Prostate gland (tissue), 2 donors: ENCODE data around the gene SLC25A29. TPM values are rescaled to one million over a fixed set of nuclear protein-coding genes. Genes with fewer than 3 reads are reported as not detected.
"Not testable (repeated sequence)": the region's sequence is repeated elsewhere in the genome, so short reads cannot be mapped to it uniquely, and the experiment has no call there.

Experiments used
- DNase-seq: peaks from one replicate; pipeline ENCODE4 v3.0.0-alpha.2; 2019; ENCODE audit warnings: low spot score
- H3K27ac ChIP-seq, 2 donors: fragments of 200-600 bp; sonication (generic); 2 replicates each; pipeline ENCODE4 v1.5.1; 2017 to 2019
- H3K27me3 ChIP-seq: fragments of 200-600 bp; sonication (generic); replicated peaks from 2 replicates; pipeline ENCODE4 v1.5.1; 2019; ENCODE audit not compliant: insufficient read depth
- H3K36me3 ChIP-seq, 2 donors: fragments of 200-600 bp; sonication (generic); 1 replicate in 1 of 2; 2 replicates in 1 of 2; pipeline versions ENCODE4 v1.5.1 to v1.8.1; 2017 to 2019
- H3K4me1 ChIP-seq: fragments of 200-600 bp; sonication (generic); replicated peaks from 2 replicates; pipeline ENCODE4 v1.5.1; 2019
- H3K4me3 ChIP-seq, 2 donors: fragments of 200-600 bp; sonication (generic); 2 replicates each; pipeline ENCODE4 v1.5.1; 2017 to 2019
- H3K9me3 ChIP-seq: fragments of 200-600 bp; sonication (generic); 2 replicates; pipeline ENCODE4 v1.5.1; 2017
- POLR2A ChIP-seq: fragments of 450-650 bp; IDR thresholded peaks from one replicate; pipeline ENCODE4 v1.6.1; 2016; ENCODE audit warnings: antibody characterized with exemption, mild to moderate bottlenecking
- POLR2AphosphoS5 ChIP-seq: sonication (generic); formaldehyde crosslinking; IDR thresholded peaks from one replicate; pipeline ENCODE4 v1.6.1; 2017; ENCODE audit warnings: antibody characterized with exemption
- WGBS: methylation state at CpG from one replicate; pipeline ENCODE4 v1.1.5; 2018; 5-methylcytosine and 5-hydroxymethylcytosine counted together
- intact Hi-C: fragments of 100-400 bp; cut with DNase I; formaldehyde crosslinking; loops from one replicate; pipeline ENCODE4 v1.14.2; 2022
- total RNA-seq, 2 donors: library from RNA; depleted of rRNA; stranded (reverse); fragments of >200 nt; gene quantifications; one replicate each; pipeline ENCODE4 v1.1.0, GENCODE V29; 2016
- TF ChIP-seq, protein P1 (sequence below), 4 experiments: fragments of 200-600 bp in 2 of 4; fragments of 450-650 bp in 2 of 4; sonication (generic) in 2 of 4; IDR thresholded peaks; 1 replicate in 3 of 4; 2 replicates in 1 of 4; pipeline ENCODE4 v1.5.1; 2016 to 2019; ENCODE audit warnings: antibody characterized with exemption in 4 of 4, mild to moderate bottlenecking in 2 of 4, moderate library complexity in 2 of 4

Gene SLC25A29
- total RNA-seq, 2 donors from 2014 or later: 147 to 169 TPM

DNA sequence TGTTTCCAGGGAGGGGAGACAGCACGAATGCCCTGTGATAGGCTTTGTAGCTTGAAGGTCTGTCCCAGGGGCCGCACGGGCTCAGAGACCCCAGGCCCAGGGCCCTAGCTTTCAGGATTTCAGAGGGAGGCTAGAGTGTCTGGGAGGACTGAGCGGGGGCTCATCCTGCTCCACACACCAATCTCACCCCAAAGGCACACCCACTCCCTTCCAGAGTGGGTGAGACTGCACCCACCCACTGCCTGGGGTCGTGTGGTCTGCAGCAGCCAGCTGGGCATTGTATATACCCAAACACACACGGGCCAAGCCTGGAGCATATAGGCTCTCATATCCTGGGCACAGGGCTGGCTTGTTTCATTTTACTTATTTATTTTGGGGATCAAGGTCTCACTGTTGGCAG lies 11.1 kb upstream of the SLC25A29 start:
- Histone ChIP-seq H3K4me3 (no peak overlapping the region), H3K9me3 (no peaks in the 10 kb centered on the region), H3K4me1 (no peaks in the 10 kb centered on the region), H3K27ac (no peak overlapping the region), H3K27me3 (no peaks in the 10 kb centered on the region), H3K36me3 (no peaks in the 10 kb centered on the region)
- intact Hi-C loops: no loop called here
- 77% methylated on average over 5 of the region's 6 CpGs for WGBS
- DNase-seq: no peak
- no peak for TF ChIP-seq POLR2AphosphoS5
- TF ChIP-seq, protein P1, sequence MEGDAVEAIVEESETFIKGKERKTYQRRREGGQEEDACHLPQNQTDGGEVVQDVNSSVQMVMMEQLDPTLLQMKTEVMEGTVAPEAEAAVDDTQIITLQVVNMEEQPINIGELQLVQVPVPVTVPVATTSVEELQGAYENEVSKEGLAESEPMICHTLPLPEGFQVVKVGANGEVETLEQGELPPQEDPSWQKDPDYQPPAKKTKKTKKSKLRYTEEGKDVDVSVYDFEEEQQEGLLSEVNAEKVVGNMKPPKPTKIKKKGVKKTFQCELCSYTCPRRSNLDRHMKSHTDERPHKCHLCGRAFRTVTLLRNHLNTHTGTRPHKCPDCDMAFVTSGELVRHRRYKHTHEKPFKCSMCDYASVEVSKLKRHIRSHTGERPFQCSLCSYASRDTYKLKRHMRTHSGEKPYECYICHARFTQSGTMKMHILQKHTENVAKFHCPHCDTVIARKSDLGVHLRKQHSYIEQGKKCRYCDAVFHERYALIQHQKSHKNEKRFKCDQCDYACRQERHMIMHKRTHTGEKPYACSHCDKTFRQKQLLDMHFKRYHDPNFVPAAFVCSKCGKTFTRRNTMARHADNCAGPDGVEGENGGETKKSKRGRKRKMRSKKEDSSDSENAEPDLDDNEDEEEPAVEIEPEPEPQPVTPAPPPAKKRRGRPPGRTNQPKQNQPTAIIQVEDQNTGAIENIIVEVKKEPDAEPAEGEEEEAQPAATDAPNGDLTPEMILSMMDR (IDR thresholded peaks at IDR 0.05): no peak
- TF ChIP-seq POLR2A: no peak

DNA sequence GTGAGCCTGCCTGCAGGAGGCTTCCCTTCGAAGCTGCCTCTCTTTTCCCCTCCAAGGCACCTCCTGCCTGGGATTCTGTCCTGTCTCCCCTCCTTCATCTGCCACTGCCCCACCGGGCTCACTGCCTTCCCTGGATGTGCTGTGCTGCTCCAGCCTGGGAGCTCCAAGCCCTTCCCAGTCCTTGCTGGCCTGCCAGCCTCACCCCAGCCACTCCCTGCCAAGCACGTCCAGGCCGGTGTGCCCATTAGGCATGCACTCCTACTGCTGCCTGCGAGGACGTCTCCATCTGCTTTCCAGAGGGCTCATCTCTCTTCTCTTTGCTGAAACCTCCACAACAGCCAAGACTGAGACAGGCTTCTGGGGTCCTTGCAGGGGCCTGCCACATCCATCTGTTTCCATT lies 8.5 kb upstream of the SLC25A29 start:
- Histone ChIP-seq H3K27ac (no peak overlapping the region), H3K4me3 (no peak overlapping the region), H3K4me1 (no peaks in the 10 kb centered on the region), H3K9me3 (no peaks in the 10 kb centered on the region), H3K27me3 (no peaks in the 10 kb centered on the region), H3K36me3 (no peaks in the 10 kb centered on the region)
- WGBS: 83% methylated on average over 6 of the region's 6 CpGs
- TF ChIP-seq, protein P1 (IDR thresholded peaks at IDR 0.05): no peak
- TF ChIP-seq POLR2A (no peak), POLR2AphosphoS5 (no peak)
- no peak for DNase-seq
- intact Hi-C loops: no loop called here

DNA sequence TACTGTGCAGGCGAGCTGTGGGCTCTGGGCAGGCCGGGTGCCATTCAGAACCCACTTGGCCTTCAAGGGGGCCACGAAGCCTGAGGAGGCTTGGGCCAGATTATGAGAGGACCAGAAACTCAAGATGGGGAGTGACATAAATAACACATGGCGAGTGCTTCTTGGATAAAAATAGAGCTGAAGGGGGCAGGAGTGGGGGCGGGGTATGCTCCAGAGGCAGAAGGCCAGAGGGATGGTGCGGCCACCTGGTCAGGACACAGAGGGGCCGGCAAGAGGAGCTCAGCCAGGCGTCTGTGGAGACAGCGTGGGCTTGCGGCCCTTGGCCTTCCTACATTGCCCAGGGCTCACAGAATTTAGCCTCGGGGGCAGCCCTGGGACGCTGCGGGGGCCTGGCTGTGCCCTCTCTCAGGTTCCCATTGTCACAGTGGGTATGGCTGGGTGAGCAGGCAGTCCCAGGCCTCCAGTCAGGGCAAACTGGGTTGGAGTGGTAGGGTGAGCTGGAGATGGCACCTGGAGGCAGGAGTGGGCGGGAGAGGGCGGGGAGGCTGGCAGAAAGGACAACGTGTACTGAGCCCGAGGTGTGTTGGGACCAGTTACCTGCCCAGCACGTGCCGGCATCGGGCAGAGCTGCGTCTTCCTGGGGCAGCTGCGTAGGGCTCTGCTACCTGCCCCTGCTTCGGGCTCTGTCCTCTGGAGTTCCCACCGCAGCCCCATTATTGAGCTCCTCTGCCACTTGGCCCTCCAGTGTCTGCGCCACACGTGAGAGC lies 7.4 kb upstream of the SLC25A29 start:
- Histone ChIP-seq H3K27me3 (no peaks in the 10 kb centered on the region), H3K27ac (no peak overlapping the region), H3K36me3 (no peaks in the 10 kb centered on the region), H3K9me3 (no peaks in the 10 kb centered on the region), H3K4me1 (no peaks in the 10 kb centered on the region), H3K4me3 (no peak overlapping the region)
- 72% methylated on average over 26 of the region's 26 CpGs for WGBS
- DNase-seq: peak; percentile 63
- intact Hi-C loops: no loop called here
- no peak for TF ChIP-seq POLR2A
- peak; percentile 10 for TF ChIP-seq POLR2AphosphoS5

DNA sequence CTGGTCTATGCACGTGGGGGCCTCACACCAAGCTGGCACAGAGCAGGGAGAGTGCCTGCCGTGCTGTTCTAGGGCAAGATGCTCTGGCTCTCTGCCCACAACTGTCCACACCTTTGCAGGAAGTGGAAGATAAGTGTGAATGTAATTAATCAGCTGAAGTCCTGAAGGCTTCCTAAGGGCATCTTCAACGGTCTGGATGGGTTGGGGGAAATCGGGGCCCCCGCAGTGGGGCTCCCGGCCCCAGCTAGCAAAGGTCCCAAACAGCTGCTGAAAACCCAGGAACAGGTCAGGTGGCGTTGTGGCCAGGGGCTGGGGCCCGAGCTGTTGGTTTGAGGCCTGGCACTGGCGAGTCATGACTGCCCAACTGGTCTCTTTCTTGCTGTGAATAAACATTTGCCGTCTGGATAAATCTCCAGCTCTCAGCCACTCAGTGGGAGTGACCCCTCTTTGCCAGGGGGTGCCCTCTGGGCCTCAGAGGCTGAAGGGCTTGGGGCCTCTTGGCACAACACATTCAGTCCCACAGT lies 6.7 kb upstream of the SLC25A29 start:
- 50% methylated on average over 10 of the region's 10 CpGs for WGBS
- no peak overlapping the region for H3K4me3 ChIP-seq
- intact Hi-C loops: no loop called here
- no peaks in the 10 kb centered on the region for H3K4me1 ChIP-seq
- DNase-seq: no peak
- H3K27ac ChIP-seq: no peak overlapping the region
- TF ChIP-seq POLR2AphosphoS5 (no peak), POLR2A (no peak)
- TF ChIP-seq, protein P1 (IDR thresholded peaks at IDR 0.05): no peak
- H3K36me3 ChIP-seq: no peaks in the 10 kb centered on the region
- no peaks in the 10 kb centered on the region for H3K27me3 ChIP-seq
- H3K9me3 ChIP-seq: no peaks in the 10 kb centered on the region

DNA sequence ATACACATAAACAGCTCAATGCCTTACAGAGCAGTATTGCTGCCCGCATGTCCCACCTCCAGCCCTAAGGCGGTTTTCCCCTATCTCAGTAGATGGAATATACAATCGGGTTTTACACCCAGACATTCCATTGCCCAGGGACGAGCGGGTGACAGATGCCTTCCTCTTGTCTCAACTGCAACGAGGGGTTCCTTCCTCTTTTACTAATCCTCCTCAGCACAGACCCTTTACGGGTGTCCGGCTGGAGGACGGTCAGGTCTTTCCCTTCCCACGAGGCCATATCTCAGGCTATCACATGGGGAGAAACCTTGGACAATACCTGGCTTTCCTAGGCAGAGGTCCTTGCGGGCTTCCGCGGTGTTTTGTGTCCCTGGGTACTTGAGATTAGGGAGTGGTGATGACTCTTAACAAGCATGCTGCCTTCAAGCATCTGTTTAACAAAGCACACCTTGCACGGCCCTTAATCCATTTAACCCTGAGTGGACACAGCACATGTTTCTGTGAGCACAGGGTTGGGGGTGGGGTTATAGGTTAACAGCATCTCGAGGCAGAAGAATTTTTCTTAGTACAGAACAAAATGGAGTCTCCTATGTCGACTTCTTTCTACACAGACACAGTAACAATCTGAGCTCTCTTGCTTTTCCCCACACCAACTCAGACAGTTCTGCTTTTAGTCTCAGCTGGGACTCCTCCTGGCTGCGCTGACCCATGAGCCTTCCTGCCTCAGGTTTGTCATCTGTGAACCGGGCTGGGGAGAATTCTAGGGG lies 6.0 kb upstream of the SLC25A29 start:
- 25% methylated on average over 18 of the region's 18 CpGs for WGBS
- H3K4me1 ChIP-seq, H3K4me3 ChIP-seq, DNase-seq, H3K27me3 ChIP-seq, H3K36me3 ChIP-seq, H3K27ac ChIP-seq, H3K9me3 ChIP-seq, intact Hi-C loops: not testable (repeated sequence)
